Lung (tissue), 12 donors: ENCODE data around the gene CHRNA3. TPM values are rescaled to one million over a fixed set of nuclear protein-coding genes. Genes with fewer than 3 reads are reported as not detected.

Source experiments
- ATAC-seq: fragments of 200-7000 bp; cut with Tn5 transposase; one replicate; pipeline ENCODE4 v1.9.1; 2020; ENCODE audit warnings: moderate number of reproducible peaks; ENCODE audit not compliant: insufficient read depth, low FRiP score
- DNase-seq, 3 donors: peaks; one replicate each; pipeline ENCODE4 v3.0.0-alpha.2; 2013 to 2017
- H3K27ac ChIP-seq, 2 donors: one replicate each; pipeline ENCODE4 v1.5.1; 2013; ENCODE audit warnings: mild to moderate bottlenecking in 2 of 2, moderate library complexity in 2 of 2, control low read depth in 1 of 2, inconsistent platforms in 1 of 2, low read depth in 1 of 2, low read length in 1 of 2
- H3K27me3 ChIP-seq, 3 donors: one replicate each; pipeline ENCODE4 v1.5.1; 2013; ENCODE audit warnings: low read length in 2 of 3; ENCODE audit not compliant: control insufficient read depth in 3 of 3, insufficient read depth in 3 of 3
- H3K36me3 ChIP-seq, 4 donors: one replicate each; pipeline ENCODE4 v1.5.1; 2013; ENCODE audit warnings: low read length in 4 of 4, mild to moderate bottlenecking in 1 of 4, moderate library complexity in 1 of 4; ENCODE audit not compliant: control insufficient read depth in 4 of 4, insufficient read depth in 4 of 4
- H3K4me1 ChIP-seq, 5 donors: one replicate each; pipeline ENCODE4 v1.5.1; 2013; ENCODE audit warnings: low read length in 5 of 5, mild to moderate bottlenecking in 2 of 5, moderate library complexity in 1 of 5; ENCODE audit not compliant: control insufficient read depth in 5 of 5, insufficient read depth in 5 of 5
- H3K4me3 ChIP-seq: one replicate; pipeline ENCODE4 v1.5.1; 2013; ENCODE audit warnings: mild to moderate bottlenecking, control low read depth, moderate library complexity
- H3K9ac ChIP-seq, 2 donors: one replicate each; pipeline ENCODE4 v1.5.1; 2013; ENCODE audit warnings: low read length in 2 of 2, control low read depth in 1 of 2; ENCODE audit not compliant: insufficient read depth in 1 of 2
- H3K9me3 ChIP-seq, 4 donors: one replicate each; pipeline ENCODE4 v1.5.1; 2013; ENCODE audit warnings: low read length in 3 of 4, mild to moderate bottlenecking in 1 of 4, moderate library complexity in 1 of 4; ENCODE audit not compliant: control insufficient read depth in 4 of 4, insufficient read depth in 3 of 4
- WGBS, 2 donors: extraction: QIAGEN DNeasy Blood & Tissue Kit; methylation state at CpG; one replicate each; pipeline ENCODE4 v1.1.7; 2013; 5-methylcytosine and 5-hydroxymethylcytosine counted together
- polyA plus RNA-seq, 2 donors: library from polyadenylated mRNA; stranded (reverse); fragments of 200-250 nt; gene quantifications; one replicate each; pipeline ENCODE4 v1.2.1, GENCODE V29; 2013
- total RNA-seq, 2 donors: library from RNA; depleted of rRNA in 1 of 2; stranded (reverse); fragments of >200 nt in 1 of 2; gene quantifications; one replicate each; pipeline ENCODE4 v1.2.1, GENCODE V29; 2014 to 2021
- TF ChIP-seq, protein P1 (sequence below): IDR thresholded peaks from 2 replicates; pipeline ENCODE4 v1.5.1; 2012; ENCODE audit warnings: mild to moderate bottlenecking; ENCODE audit errors: control extremely low read depth, extremely low read depth
- donor health status: control.
- donor health status: control.
- donor health status: Bipolar disorder and iron deficiency.
- donor health status: healthy.
- donor health status: DM: yes; HTN: yes; CAD: no.

The CHRNA3 gene
- total and polyA plus RNA-seq, 4 donors: 0.03 to 0.06 TPM; not detected in 2

DNA sequence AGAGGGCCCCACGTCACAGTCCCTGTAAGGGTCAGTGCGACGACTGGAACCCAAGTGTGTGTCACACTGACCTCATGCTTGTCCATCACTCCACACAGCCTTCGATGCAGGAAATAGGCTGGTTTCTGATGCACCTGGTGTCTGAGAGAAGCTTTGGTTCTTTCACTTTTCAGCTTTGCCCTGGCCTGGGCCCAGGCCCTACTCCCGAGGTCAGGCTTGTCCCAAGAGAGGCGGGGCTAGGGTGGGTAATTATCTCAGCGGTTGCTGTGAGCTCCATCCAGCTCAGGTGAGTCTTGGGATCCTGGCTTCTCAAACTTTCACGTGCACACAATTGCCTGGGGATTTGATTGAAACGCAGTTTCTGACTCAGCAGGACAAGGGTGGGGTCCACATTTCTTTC is 39.8 kb upstream of the CHRNA3 start:
- Histone ChIP-seq H3K27ac (no peak overlapping the region), H3K9me3 (no peaks in the 10 kb centered on the region), H3K4me3 (no peak overlapping the region), H3K27me3 (no peaks in the 10 kb centered on the region), H3K9ac (no peak overlapping the region), H3K36me3 (no peaks in the 10 kb centered on the region), H3K4me1 (no peaks in the 10 kb centered on the region)
- 78 to 82% methylated on average over 9 of the region's 9 CpGs for WGBS, 2 donors
- TF ChIP-seq, protein P1, sequence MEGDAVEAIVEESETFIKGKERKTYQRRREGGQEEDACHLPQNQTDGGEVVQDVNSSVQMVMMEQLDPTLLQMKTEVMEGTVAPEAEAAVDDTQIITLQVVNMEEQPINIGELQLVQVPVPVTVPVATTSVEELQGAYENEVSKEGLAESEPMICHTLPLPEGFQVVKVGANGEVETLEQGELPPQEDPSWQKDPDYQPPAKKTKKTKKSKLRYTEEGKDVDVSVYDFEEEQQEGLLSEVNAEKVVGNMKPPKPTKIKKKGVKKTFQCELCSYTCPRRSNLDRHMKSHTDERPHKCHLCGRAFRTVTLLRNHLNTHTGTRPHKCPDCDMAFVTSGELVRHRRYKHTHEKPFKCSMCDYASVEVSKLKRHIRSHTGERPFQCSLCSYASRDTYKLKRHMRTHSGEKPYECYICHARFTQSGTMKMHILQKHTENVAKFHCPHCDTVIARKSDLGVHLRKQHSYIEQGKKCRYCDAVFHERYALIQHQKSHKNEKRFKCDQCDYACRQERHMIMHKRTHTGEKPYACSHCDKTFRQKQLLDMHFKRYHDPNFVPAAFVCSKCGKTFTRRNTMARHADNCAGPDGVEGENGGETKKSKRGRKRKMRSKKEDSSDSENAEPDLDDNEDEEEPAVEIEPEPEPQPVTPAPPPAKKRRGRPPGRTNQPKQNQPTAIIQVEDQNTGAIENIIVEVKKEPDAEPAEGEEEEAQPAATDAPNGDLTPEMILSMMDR: no peak
- no peak for ATAC-seq
- DNase-seq: no peak

GRCh38 chr15:78658823-78659222 is 38.0 kb upstream of the CHRNA3 start:
- Histone ChIP-seq H3K4me3 (no peak overlapping the region), H3K36me3 (no peaks in the 10 kb centered on the region), H3K9me3 (no peaks in the 10 kb centered on the region), H3K4me1 (no peaks in the 10 kb centered on the region), H3K27me3 (no peaks in the 10 kb centered on the region), H3K9ac (no peak overlapping the region), H3K27ac (no peak overlapping the region)
- ATAC-seq: no peak
- TF ChIP-seq, protein P1: no peak
- no peak for DNase-seq

DNA sequence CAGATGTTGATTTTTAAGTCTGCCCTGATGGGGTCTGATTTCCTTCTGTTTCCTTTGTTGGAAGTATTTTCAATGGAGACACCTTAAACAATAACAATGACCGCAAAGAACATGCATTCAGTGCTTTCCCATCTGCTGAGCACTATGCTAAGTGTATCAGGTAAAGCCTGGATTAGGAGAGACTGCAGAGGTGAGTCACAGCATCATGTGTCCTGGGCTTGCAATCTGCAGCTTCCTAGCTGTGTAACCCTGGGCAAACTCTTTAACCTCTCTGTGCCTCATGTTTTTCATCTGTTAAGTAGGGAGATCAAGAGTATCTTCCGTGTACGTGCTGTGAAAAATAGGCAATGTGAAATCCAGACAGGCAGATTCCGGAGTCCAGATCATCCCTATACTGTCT is 33.5 kb upstream of the CHRNA3 start:
- DNase-seq (no peak), ATAC-seq (no peak)
- no peaks in the 10 kb centered on the region for H3K27me3 ChIP-seq
- no peak overlapping the region for H3K4me3 ChIP-seq
- WGBS, 2 donors: 82 to 91% methylated on average over 4 of the region's 4 CpGs
- no peaks in the 10 kb centered on the region for H3K36me3 ChIP-seq
- no peak overlapping the region for H3K9ac ChIP-seq
- H3K9me3 ChIP-seq: no peaks in the 10 kb centered on the region
- no peak overlapping the region for H3K27ac ChIP-seq
- no peaks in the 10 kb centered on the region for H3K4me1 ChIP-seq
- TF ChIP-seq, protein P1: no peak

DNA sequence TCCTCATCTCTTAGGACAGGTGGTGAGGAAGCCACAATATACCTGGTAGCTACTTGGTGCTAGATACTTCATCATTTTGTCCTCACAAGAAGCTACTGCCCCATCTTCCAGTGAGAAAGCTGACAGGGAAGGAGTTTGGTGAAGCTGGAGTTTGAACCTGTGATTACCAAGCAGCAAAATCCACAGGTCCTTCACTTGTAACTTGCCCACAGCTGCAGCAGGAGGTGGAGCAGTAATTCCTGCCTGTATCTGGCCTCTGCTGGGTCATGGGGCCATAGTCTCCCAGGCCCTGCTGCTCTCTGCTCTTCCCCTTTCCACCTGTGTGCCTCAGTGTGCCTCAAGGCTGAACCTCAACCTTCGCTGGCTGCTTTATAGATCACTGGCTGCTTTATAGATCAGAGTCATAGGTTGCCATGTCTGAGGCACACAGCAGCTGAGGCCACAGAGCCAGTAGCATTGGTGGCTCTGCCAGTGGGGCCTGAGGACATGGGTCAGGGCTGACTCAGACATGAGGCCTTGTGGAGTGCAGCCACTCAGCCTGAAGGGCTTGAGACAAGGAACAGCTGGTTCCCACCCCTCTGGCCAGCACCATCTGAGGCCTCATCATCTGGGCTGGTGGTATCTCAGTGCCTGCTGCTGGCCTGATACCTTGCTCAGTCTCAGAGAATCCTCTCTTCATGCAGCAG is 31.3 kb upstream of the CHRNA3 start:
- 92 to 100% methylated on average over 1 of the region's 1 CpG for WGBS, 2 donors
- TF ChIP-seq, protein P1: no peak
- Histone ChIP-seq H3K4me1 (no peaks in the 10 kb centered on the region), H3K9ac (no peak overlapping the region), H3K4me3 (no peak overlapping the region), H3K36me3 (no peaks in the 10 kb centered on the region), H3K9me3 (no peaks in the 10 kb centered on the region), H3K27me3 (no peaks in the 10 kb centered on the region), H3K27ac (no peak overlapping the region)
- DNase-seq (no peak), ATAC-seq (no peak)
